HG02623 (cell line): ENCODE results near the gene GRPR.
"Not testable (repeated sequence)": the region's sequence is repeated elsewhere in the genome, so short reads cannot be mapped to it uniquely, and the experiment has no call there.

Experiments used
- ATAC-seq: cut with Tn5 transposase; IDR thresholded peaks from one replicate; pipeline ENCODE4 v1.9.1; 2021; ENCODE audit warnings: moderate library complexity; ENCODE audit not compliant: unreplicated experiment

The GRPR gene

DNA sequence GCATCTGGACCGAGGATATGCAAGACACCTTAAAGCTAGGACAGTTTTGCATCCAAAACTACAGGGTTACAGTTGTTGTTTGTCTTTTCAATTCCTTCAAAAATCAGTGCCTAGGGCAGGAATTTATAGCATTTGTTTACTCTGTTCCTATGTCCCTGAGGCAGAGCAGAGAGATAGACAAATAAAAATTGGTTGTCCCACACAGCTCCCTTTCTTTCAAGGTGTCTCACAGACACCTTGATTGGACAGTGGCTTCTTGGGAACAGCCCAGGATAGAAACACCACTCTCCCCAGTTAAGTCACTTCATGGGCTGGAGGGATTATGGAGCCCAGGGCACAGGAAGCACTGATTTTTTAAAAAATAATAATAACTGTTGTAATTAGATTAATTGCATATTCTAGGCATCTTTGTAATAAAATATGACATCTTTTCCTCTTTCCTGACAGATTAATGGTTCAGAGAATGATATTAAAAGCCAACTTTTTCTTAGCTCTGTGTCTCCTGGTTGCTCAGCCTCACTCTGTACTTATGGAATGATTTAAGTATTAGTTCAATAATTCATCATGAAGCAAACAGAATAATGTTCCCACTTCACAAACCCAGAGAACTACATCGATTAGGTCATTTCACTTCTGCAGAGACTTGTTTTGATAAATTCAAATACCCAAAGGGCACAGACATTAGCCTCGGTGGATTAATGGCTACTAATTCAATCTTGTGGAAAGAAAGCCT, 52.1 kb downstream of the GRPR start:
- no peak for ATAC-seq

DNA sequence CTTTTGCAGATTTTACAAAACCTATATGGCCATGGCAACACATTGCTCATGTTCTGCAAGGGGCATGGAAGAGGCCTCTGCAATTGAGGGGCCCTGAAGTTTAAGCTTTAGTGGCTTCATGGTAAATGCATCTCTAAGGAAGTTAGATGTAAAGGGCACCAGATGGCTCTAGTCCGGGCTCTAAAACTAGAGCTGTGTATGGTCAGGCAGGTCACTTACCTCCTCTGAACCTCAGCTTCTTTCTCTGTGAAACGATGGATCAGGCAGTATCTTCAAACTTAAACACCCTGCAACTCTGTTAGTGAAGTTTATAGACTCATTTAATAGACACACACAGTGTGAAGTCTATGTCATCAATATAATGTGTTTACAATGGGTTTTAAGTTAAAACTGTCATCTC, 53.9 kb downstream of the GRPR start:
- no peak for ATAC-seq

DNA sequence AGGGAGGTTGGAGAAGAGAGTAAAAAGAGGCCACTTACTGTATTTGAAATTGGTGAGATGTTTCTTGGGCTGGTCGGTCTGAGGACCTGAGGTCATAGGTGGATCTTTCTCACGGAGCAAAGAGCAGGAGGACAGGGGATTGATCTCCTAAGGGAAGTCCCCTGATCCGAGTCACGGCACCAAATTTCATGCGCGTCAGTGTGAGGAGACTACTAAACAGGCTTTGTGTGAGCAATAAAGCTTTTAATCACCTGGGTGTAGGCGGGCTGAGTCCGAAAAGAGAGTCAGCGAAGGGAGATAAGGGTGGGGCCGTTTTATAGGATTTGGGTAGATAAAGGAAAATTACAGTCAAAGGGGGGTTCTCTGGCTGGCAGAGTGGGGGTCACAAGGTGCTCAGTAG, 60.5 kb downstream of the GRPR start:
- not testable (repeated sequence) for ATAC-seq

DNA sequence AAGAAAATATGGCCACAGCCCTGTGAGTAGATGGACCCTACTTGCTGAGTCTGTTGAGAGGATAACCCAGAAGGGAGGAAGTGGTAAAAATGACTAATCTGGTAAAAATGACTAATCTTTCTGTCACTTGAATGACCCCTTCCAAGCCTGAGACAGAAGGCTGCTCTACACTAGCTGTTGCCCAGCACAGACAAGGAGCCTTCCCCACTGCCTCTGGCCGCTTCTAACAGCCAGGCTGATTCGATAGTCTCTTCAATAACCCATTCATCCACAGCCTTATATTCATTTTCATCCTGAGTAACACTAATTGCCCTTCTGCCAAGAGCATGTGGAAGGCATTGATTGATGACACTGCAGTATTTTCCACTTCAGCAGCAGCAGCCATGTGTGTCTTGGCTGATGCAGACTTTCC, 62.4 kb downstream of the GRPR start:
- ATAC-seq: peak; percentile 91

DNA sequence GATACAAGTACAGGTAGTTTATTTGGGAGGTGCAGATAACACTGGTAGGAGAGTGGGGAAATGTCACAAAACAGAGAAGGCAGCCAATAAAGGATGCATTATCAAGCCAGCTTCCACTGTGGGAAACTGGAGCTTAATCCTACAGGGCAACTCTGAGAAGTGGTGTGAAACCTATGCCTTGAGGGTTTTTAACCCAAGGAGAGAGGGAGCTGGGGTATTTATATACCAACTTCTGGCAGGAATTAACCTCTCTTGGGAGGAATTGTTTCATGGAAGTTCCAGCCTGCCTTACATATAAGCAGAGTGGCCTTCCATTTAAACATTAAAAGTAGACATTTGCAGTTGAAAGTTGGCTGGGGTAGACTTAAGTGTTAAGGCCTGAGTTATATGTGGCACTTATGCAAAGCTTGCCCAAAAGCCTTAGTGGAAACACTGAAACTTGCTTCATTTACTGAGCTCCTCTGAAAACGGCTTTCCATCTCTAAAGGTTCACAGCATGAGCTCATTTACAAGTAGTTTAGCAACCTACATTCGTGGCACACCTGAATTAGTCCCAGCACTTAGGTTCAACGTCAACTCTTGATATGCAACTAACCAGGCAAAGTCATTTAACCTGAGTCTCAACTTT, 63.1 kb downstream of the GRPR start:
- no peak for ATAC-seq

DNA sequence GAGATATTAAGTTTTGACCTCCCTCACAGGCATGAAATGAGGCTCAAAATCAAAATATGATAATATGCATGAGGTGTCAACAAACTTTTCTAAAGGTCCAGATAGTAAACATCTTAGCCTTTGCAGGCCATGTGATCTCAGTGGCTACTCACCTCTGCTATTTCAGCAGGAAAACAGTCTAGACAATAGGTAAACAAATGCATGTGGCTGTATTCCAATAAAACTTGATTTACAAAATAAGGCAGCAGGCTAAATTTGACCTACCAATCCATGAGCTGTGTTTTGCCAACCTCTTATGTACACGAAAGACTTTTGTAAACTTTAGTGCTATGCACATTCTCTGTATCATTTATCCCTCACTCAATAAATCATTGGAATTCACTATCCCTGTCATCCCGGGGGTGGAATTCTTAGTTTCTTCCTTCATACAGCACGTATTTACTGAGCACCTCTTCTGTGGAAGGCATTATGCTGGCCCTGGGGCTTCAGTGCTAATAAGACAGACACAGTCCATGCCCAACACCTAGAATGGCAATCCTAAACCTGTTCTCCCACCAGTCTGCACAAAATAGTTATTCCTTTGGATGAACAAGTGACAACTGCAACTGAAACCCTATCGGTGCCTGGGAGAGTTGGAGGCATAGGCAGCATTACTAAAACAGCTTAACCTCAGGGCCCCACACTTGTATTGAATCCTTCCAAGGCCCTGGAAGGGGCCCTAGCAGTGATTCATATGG, 63.8 kb downstream of the GRPR start:
- no peak for ATAC-seq

DNA sequence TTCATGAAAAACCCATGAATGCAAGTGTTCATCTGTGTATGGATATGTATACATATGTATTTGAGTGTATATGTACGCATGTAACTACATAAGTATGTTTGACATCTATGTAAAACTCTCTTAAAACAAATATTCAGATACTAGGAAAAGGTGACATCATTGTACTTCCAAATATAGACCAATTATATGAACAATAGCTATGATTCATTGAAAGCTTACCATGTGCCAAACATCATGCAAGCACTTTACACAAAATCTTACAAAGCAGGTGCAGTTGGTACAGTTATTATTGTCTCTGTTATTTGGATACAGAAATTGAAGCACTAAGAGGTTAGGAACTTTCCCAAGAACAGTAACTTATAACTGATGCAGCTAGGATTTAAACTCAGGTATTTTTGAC, 65.3 kb downstream of the GRPR start:
- ATAC-seq: no peak

DNA sequence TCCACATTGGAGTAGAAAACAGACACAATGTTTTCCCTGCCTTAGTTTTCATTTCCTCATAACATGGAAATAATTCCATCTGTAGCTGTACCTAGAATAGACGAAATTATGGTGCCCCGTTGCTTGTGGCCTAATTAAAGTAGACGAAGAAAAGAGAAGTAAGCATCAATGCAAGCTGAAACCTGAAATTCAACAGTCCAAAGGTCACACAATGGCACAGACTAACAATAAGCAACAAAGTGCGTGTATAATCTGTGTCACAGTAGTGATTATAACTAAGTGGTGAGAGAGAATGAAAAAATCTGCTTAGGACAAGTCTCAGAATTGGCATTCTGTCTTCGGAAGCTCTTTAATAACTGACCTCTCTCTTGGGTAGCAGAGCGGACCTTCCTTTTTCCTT, 68.2 kb downstream of the GRPR start:
- ATAC-seq: no peak

DNA sequence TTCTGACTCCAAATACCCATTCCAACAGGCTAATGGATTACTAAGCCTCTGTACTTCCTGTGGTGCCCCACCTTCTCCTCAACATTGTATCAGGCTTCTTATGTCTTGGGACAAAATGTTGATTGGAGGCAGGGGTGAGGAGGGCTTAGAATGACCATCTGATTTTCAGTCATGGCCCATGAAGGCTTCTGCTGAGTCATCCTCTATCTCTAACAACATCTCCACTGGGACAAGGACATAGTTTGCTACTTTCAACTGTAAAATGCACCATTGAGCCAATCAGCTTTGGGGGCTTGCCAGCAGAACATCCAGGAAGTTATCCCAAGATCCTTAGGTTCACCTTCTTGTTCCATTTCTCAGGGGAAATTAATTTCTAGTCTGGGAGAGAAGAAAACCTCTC, 73.5 kb downstream of the GRPR start:
- ATAC-seq: no peak

DNA sequence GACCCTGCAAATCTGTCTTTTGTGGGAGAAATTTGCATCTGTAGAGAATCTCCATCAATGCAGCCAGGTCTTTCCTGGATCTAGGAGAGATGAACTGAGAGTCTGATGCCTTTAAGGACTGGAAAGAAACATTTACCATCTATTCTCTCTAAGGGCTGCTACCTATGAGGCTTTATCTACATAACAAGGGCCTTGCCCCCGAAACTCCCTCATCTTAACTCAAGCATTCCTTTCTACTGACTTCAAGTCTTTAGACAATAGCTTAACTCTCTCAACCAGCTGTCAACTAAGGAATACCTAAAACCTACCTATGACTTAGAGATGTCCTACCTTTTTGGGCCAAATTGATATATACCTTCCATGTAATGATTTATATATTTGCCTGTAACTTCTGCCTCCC, 76.0 kb downstream of the GRPR start:
- no peak for ATAC-seq

DNA sequence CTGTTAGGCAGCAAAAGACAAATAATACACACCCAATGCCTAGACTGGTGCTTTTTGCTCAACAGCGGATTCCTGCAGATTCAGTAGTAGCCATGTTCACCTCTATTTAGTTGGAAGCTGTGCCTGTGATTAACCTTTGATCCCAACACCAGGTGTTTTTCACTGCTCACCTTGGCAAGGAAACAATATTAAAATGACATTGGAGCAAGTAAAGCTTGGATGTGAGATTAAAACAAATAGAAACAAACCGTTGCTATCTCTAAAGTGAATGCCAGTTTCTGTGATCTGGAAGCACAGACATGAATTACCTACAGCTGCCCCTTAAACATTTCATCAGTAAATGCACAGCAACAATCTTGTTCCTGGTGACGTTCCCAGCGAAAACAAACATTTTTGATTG, 79.6 kb downstream of the GRPR start:
- no peak for ATAC-seq
